Stomach (tissue), 4 donors: ENCODE results near the gene KRTAP10-1.

Experiments used
- POLR2AphosphoS5 ChIP-seq, 3 donors: sonication (generic); formaldehyde crosslinking; IDR thresholded peaks; one replicate each; pipeline ENCODE4 v1.6.1; 2016; ENCODE audit warnings: antibody characterized with exemption in 3 of 3
- TF ChIP-seq, protein P1 (sequence below), 7 experiments: fragments of 450-650 bp in 4 of 7; fragments of 200-600 bp in 3 of 7; sonication (generic) in 3 of 7; IDR thresholded peaks; one replicate each; pipeline ENCODE4 v1.5.1; 2016 to 2019; ENCODE audit warnings: antibody characterized with exemption in 7 of 7, control low read depth in 2 of 7, mild to moderate bottlenecking in 1 of 7

GRCh38 chr21:44524414-44525371 lies 15.3 kb downstream of the KRTAP10-1 start:
- TF ChIP-seq, protein P1, sequence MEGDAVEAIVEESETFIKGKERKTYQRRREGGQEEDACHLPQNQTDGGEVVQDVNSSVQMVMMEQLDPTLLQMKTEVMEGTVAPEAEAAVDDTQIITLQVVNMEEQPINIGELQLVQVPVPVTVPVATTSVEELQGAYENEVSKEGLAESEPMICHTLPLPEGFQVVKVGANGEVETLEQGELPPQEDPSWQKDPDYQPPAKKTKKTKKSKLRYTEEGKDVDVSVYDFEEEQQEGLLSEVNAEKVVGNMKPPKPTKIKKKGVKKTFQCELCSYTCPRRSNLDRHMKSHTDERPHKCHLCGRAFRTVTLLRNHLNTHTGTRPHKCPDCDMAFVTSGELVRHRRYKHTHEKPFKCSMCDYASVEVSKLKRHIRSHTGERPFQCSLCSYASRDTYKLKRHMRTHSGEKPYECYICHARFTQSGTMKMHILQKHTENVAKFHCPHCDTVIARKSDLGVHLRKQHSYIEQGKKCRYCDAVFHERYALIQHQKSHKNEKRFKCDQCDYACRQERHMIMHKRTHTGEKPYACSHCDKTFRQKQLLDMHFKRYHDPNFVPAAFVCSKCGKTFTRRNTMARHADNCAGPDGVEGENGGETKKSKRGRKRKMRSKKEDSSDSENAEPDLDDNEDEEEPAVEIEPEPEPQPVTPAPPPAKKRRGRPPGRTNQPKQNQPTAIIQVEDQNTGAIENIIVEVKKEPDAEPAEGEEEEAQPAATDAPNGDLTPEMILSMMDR (IDR thresholded peaks at IDR 0.05) = no peak
- TF ChIP-seq POLR2AphosphoS5 (IDR thresholded peaks at IDR 0.05) = no peak
